ENCODE measurements around the gene PTPN4. TPM values are rescaled to one million over a fixed set of nuclear protein-coding genes. Genes with fewer than 3 reads are reported as not detected.

The PTPN4 gene
- total RNA-seq, 1 donor from 2014 or later = 6.4 TPM

GRCh38 chr2:119932809-119933208, 173.1 kb downstream of the PTPN4 start:
- TF ChIP-seq, protein P1, sequence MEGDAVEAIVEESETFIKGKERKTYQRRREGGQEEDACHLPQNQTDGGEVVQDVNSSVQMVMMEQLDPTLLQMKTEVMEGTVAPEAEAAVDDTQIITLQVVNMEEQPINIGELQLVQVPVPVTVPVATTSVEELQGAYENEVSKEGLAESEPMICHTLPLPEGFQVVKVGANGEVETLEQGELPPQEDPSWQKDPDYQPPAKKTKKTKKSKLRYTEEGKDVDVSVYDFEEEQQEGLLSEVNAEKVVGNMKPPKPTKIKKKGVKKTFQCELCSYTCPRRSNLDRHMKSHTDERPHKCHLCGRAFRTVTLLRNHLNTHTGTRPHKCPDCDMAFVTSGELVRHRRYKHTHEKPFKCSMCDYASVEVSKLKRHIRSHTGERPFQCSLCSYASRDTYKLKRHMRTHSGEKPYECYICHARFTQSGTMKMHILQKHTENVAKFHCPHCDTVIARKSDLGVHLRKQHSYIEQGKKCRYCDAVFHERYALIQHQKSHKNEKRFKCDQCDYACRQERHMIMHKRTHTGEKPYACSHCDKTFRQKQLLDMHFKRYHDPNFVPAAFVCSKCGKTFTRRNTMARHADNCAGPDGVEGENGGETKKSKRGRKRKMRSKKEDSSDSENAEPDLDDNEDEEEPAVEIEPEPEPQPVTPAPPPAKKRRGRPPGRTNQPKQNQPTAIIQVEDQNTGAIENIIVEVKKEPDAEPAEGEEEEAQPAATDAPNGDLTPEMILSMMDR (conservative IDR thresholded peaks at IDR 0.05; ENCODE audit: low read depth, low read length) = no peak
- no peak overlapping the region for H3K4me3 ChIP-seq (ENCODE audit: low read depth, low read length)
- no peak for DNase-seq (ENCODE audit: low read depth)

DNA sequence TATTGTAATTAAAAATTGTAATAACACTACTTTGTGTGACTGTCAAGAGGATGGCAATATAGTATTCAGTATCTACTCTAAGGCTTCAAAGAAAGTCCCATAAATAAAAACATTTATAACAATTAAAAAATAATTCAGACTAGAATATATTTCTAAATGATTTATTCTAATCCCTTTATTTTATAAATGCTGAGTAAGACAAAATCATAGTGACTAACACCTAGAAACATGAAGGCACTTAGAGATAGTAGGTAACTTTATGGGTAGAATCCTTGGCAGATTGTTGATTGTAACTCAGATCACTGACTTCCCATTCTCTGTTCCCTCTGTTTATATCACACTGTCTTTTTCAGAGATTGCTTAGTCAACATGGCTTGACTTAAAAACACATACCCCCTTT, 174.6 kb downstream of the PTPN4 start:
- no peak for DNase-seq (ENCODE audit: low read depth)
- TF ChIP-seq, protein P1 (conservative IDR thresholded peaks at IDR 0.05; ENCODE audit: low read depth, low read length) = no peak
- H3K4me3 ChIP-seq (ENCODE audit: low read depth, low read length) = no peak overlapping the region

DNA sequence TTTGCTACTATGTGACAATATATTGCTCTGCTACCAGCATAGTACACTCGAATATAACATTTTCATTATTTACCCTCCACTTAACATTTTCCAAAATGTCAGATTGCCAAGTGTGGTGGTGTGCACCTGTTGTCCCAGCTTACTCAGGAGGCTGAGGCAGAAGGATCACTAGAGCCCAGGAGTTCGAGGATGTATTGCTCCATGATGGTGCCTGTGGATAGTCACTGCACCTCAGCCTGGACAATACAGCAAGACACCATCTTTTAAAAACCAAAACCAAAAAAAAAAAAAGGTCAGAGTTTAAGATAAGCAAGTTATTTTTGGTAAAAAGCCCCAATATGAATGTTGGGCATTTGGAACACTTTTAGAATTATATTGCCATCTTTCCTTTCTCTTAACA, 178.0 kb downstream of the PTPN4 start:
- TF ChIP-seq, protein P1 (conservative IDR thresholded peaks at IDR 0.05; ENCODE audit: low read depth, low read length) = no peak
- DNase-seq (ENCODE audit: low read depth) = no peak
- no peak overlapping the region for H3K4me3 ChIP-seq (ENCODE audit: low read depth, low read length)

DNA sequence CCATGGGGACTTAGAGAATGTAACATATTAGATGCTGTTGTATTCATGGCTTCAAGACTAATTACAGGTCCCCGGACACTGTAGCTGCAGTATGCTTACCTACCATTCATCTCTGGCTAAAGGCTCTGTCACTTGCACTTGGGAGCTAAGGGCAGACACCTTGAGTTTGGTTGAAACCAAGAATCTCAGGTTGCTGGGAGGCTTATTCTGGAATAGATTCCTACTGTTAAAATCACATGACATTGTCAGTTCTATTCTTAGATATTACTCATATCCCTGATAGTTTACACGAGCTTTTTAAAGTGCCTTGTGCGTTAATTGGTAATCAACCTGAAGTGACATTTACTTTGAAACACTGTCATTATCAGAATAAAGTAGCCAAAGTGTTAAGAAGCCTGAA, 180.2 kb downstream of the PTPN4 start:
- DNase-seq (ENCODE audit: low read depth) = no peak
- TF ChIP-seq, protein P1 (conservative IDR thresholded peaks at IDR 0.05; ENCODE audit: low read depth, low read length) = no peak
- no peak overlapping the region for H3K4me3 ChIP-seq (ENCODE audit: low read depth, low read length)

- H3K4me3 ChIP-seq (ENCODE audit: low read depth, low read length) = no peak overlapping the region
- DNase-seq (ENCODE audit: low read depth) = no peak
- TF ChIP-seq, protein P1 (conservative IDR thresholded peaks at IDR 0.05; ENCODE audit: low read depth, low read length) = no peak
These were observed 181.1 kb downstream of the PTPN4 start for GRCh38 chr2:119940856-119941255.

- no peak overlapping the region for H3K4me3 ChIP-seq (ENCODE audit: low read depth, low read length)
- DNase-seq (ENCODE audit: low read depth) = no peak
- TF ChIP-seq, protein P1 (conservative IDR thresholded peaks at IDR 0.05; ENCODE audit: low read depth, low read length) = no peak
These were observed 181.7 kb downstream of the PTPN4 start for GRCh38 chr2:119941388-119941787.

GRCh38 chr2:119941981-119942513, 182.3 kb downstream of the PTPN4 start:
- no peak overlapping the region for H3K4me3 ChIP-seq (ENCODE audit: low read depth, low read length)
- TF ChIP-seq, protein P1 (conservative IDR thresholded peaks at IDR 0.05; ENCODE audit: low read depth, low read length) = no peak
- no peak for DNase-seq (ENCODE audit: low read depth)

Measured in epithelial cell of proximal tubule (primary cell).